HL-60 (cell line): ENCODE results near the gene TBCCD1.

Source experiments
- POLR2AphosphoS5 ChIP-seq: IDR thresholded peaks from 2 replicates; pipeline ENCODE4 v1.6.1; 2012; ENCODE audit warnings: low read depth
- TF ChIP-seq, protein P1 (sequence below): IDR thresholded peaks from one replicate; pipeline ENCODE4 v1.5.1; 2011; ENCODE audit warnings: low read length, control low read depth, inconsistent platforms; ENCODE audit not compliant: insufficient read depth

DNA sequence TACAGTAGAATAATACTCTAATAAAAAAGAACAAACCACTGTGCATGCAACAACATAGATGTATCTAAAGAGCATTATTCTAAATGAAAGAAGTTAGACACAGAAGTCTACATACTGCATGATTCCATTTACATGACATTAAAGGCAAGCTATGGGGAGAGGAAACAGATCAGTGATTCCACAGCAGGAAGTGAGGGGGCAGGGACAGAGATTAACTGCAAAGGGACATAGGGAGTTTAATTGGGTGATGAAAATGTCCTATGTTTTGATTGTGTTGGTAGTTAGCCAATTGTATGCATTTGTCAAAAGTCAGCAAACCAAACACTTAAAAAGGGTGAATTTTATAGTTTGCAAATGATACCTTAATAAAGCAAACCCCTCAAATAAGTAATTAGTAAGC is 36.7 kb downstream of the TBCCD1 start:
- TF ChIP-seq POLR2AphosphoS5, result no peak
- TF ChIP-seq, protein P1, sequence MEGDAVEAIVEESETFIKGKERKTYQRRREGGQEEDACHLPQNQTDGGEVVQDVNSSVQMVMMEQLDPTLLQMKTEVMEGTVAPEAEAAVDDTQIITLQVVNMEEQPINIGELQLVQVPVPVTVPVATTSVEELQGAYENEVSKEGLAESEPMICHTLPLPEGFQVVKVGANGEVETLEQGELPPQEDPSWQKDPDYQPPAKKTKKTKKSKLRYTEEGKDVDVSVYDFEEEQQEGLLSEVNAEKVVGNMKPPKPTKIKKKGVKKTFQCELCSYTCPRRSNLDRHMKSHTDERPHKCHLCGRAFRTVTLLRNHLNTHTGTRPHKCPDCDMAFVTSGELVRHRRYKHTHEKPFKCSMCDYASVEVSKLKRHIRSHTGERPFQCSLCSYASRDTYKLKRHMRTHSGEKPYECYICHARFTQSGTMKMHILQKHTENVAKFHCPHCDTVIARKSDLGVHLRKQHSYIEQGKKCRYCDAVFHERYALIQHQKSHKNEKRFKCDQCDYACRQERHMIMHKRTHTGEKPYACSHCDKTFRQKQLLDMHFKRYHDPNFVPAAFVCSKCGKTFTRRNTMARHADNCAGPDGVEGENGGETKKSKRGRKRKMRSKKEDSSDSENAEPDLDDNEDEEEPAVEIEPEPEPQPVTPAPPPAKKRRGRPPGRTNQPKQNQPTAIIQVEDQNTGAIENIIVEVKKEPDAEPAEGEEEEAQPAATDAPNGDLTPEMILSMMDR, result no peak
